HEK293T (cell line): ENCODE results near the gene CCDC148.

ENCODE experiments used
- ARNT ChIP-seq: fragments of 450-650 bp; IDR thresholded peaks from 2 replicates; pipeline ENCODE4 v1.6.1; 2017; ENCODE audit warnings: mild to moderate bottlenecking
- ELF4 ChIP-seq: fragments of 450-650 bp; IDR thresholded peaks from 2 replicates; pipeline ENCODE4 v1.6.1; 2017; ENCODE audit warnings: antibody characterized with exemption
- NFRKB ChIP-seq: fragments of 450-650 bp; IDR thresholded peaks from 2 replicates; pipeline ENCODE4 v1.6.1; 2016; ENCODE audit warnings: mild to moderate bottlenecking, moderate library complexity
- SP1 ChIP-seq: fragments of 450-650 bp; IDR thresholded peaks from 2 replicates; pipeline ENCODE4 v1.6.1; 2017

GRCh38 chr2:158313734-158314133 lies 142.8 kb downstream of the CCDC148 start:
- no peak for TF ChIP-seq ARNT
- TF ChIP-seq ELF4: no peak
- no peak for TF ChIP-seq NFRKB
- TF ChIP-seq SP1: no peak
